Motor neuron (in vitro differentiated cells): ENCODE measurements around the gene CCNC. TPM values are rescaled to one million over a fixed set of nuclear protein-coding genes. Genes with fewer than 3 reads are reported as not detected.
A peak's percentile ranks its signal among the peaks of the same experiment; 100 is the strongest.

Experiments
- ATAC-seq, 8 experiments: fragments of 200-7000 bp; cut with Tn5 transposase; replicated peaks in 6 of 8; 2 replicates each; pipeline ENCODE4 v1.8.0; 2021; ENCODE audit warnings: mild to moderate bottlenecking in 8 of 8, moderate library complexity in 8 of 8
- H3K27ac ChIP-seq, 2 donors: fragments of 250-450 bp; sonication (Bioruptor Pico); 2 replicates each; pipeline ENCODE4 v1.9.0; 2021; ENCODE audit warnings: antibody characterized with exemption in 2 of 2, mild to moderate bottlenecking in 2 of 2, moderate library complexity in 1 of 2
- H3K4me1 ChIP-seq, 2 donors: fragments of 250-450 bp; sonication (Bioruptor Pico); replicated peaks in 1 of 2; 2 replicates each; pipeline ENCODE4 v1.6.1; 2021; ENCODE audit warnings: antibody characterized with exemption in 2 of 2, mild to moderate bottlenecking in 2 of 2, moderate library complexity in 1 of 2
- H3K4me3 ChIP-seq, 5 donors: fragments of 250-450 bp; sonication (Bioruptor Pico); 2 replicates each; pipeline ENCODE4 v1.9.0; 2021; ENCODE audit warnings: antibody characterized with exemption in 5 of 5, mild to moderate bottlenecking in 5 of 5, moderate library complexity in 4 of 5
- WGBS, 10 experiments: fragments of 450-650 bp; shearing (Covaris generic); methylation state at CpG; one replicate each; pipeline ENCODE4 v1.0.0; 2022; 5-methylcytosine and 5-hydroxymethylcytosine counted together
- in situ Hi-C, 9 experiments: fragments of 400-800 bp; cut with MboI; loops; one replicate each; pipeline ENCODE4 v1.15.0; 2021; ENCODE audit warnings: low sequenced_read_pairs in 9 of 9, low pct_unique_long_range_greater_than_20kb in 2 of 9; ENCODE audit not compliant: unreplicated experiment in 9 of 9
- total RNA-seq, 8 experiments: library from RNA; unstranded; fragments of 300-600 nt; gene quantifications; 2 replicates each; pipeline versions ENCODE4 v1.2.3 to v1.2.4, GENCODE V29; 2022

CCNC gene
- total RNA-seq, 8 experiments from 2014 or later, result 29.7 to 68.5 (median 41.9) TPM

- no peak for ATAC-seq
- Histone ChIP-seq H3K4me3 (no peak overlapping the region), H3K4me1 (no peaks in the 10 kb centered on the region), H3K27ac (no peak overlapping the region)
- in situ Hi-C loops, result no loop called here
- 86 to 100% (median 100%) methylated on average over 1 of the region's 1 CpG; no CpG with 5 or more reads in 1 of the 10 experiments for WGBS, 10 experiments
Observed at GRCh38 chr6:99512033-99512432, 56.4 kb downstream of the CCNC start.

GRCh38 chr6:99507648-99508047 is 60.8 kb downstream of the CCNC start:
- Histone ChIP-seq H3K4me3 (no peak overlapping the region), H3K4me1 (no peaks in the 10 kb centered on the region), H3K27ac (no peak overlapping the region)
- 90 to 100% (median 96%) methylated on average over 1 to 3 of the region's 3 CpGs; no CpG with 5 or more reads in 1 of the 10 experiments for WGBS, 10 experiments
- no peak for ATAC-seq
- in situ Hi-C loops, result no loop called here

DNA sequence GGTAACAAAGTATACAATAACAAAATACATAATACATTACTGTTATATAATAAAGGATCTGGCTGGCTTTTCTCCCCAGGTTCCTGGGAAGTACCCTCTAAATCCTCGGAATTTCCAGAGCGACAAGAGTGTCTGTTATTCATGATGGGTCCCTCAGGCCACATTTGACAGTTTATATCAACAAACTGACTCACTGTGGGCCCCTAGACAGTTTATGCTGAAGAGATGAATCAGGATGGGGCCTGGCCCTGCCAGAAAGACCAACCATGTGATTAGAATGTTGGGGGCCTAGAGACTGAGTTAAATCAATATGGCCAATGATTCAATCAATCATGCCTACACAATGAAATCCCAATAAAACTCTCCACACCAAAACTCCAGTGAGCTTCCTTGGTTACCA is 66.7 kb downstream of the CCNC start:
- in situ Hi-C loops, result no loop called here
- Histone ChIP-seq H3K4me1 (no peaks in the 10 kb centered on the region), H3K27ac (no peak overlapping the region), H3K4me3 (no peak overlapping the region)
- peak in 3 of 8 experiments; percentile 45 to 85 (median 55) for ATAC-seq
- 40 to 100% (median 67%) methylated on average over 1 to 2 of the region's 2 CpGs; no CpG with 5 or more reads in 5 of the 10 experiments for WGBS, 10 experiments

GRCh38 chr6:99498421-99498820 is 70.0 kb downstream of the CCNC start:
- in situ Hi-C loops, result no loop called here
- Histone ChIP-seq H3K27ac (no peak overlapping the region), H3K4me1 (no peaks in the 10 kb centered on the region), H3K4me3 (no peak overlapping the region)
- ATAC-seq, result no peak
- 25 to 100% (median 86%) methylated on average over 1 of the region's 1 CpG; no CpG with 5 or more reads in 1 of the 10 experiments for WGBS, 10 experiments

DNA sequence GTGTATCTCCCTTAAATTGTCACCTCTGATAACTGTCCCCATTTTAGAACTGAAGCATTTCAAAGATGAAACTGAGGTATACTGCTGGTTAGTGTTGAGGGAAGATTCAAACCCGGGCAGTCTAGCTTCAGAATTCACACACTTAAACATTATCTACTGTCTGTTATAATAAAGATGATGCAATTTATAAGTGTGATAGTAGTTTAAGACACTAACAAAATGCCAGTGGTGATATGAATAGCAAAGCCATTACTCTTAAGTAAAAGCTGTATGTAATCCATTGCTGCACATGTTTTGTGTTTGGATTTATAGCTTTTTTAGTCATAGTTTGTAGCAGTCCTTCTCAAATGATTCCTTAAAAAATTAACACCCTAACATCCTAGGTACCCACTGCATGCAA is 73.0 kb downstream of the CCNC start:
- 83 to 100% (median 100%) methylated on average over 1 of the region's 1 CpG; no CpG with 5 or more reads in 2 of the 10 experiments for WGBS, 10 experiments
- Histone ChIP-seq H3K4me1 (no peaks in the 10 kb centered on the region), H3K27ac (no peak overlapping the region), H3K4me3 (no peak overlapping the region)
- in situ Hi-C loops, result no loop called here
- no peak for ATAC-seq

Other genes starting within 250 kb of the CCNC start
- gene FAXC, start 219.0 kb downstream of the CCNC start, total RNA-seq, result 10 to 100 TPM in 5 of 8 experiments, 1 to 10 TPM in 1, under 1 TPM in 2; 0.31 to 33.3 (median 21.2) TPM
- 10 to 100 TPM in 2 of 8 experiments, 1 to 10 TPM in 6; 5.2 to 17.7 (median 7.2) TPM for gene COQ3, start 174.5 kb downstream of the CCNC start, total RNA-seq
- 100 to 1,000 TPM in 7 of 8 experiments, 10 to 100 TPM in 1; 81.8 to 232 (median 134) TPM for gene PNISR, start 143.4 kb downstream of the CCNC start, total RNA-seq
- 10 to 100 TPM in 7 of 8 experiments, 1 to 10 TPM in 1; 6.3 to 27.3 (median 12.5) TPM for gene USP45, start 53.2 kb downstream of the CCNC start, total RNA-seq
- gene PRDM13, start 38.2 kb upstream of the CCNC start, total RNA-seq, result under 1 TPM in 5 of 8 experiments, not detected in 3; 0.05 to 0.28 (median 0.13) TPM